SK-N-SH treated with all-trans-retinoic acid at 6 μM for 48 hours (cell line): Measurements from ENCODE around the gene BMERB1.

ENCODE experiments used
- ZFP3 ChIP-seq: fragments of 250-450 bp; sonication (Bioruptor Pico); IDR thresholded peaks from 2 replicates; pipeline ENCODE4 v1.5.0; 2020; ENCODE audit warnings: mild to moderate bottlenecking, moderate library complexity
- ZFP30 ChIP-seq: fragments of 450-650 bp; formaldehyde crosslinking; IDR thresholded peaks from 2 replicates; pipeline ENCODE4 v1.5.0; 2022; ENCODE audit warnings: mild to moderate bottlenecking, moderate library complexity
- TF ChIP-seq, protein P1 (sequence below): fragments of 250-450 bp; sonication (Bioruptor Pico); IDR thresholded peaks from 2 replicates; pipeline ENCODE4 v1.5.0; 2020; ENCODE audit warnings: mild to moderate bottlenecking, moderate library complexity
- TF ChIP-seq, protein P2 (sequence below): fragments of 250-450 bp; sonication (Bioruptor Pico); IDR thresholded peaks from 2 replicates; pipeline ENCODE4 v1.8.0; 2020; ENCODE audit warnings: mild to moderate bottlenecking, moderate library complexity, borderline replicate concordance

DNA sequence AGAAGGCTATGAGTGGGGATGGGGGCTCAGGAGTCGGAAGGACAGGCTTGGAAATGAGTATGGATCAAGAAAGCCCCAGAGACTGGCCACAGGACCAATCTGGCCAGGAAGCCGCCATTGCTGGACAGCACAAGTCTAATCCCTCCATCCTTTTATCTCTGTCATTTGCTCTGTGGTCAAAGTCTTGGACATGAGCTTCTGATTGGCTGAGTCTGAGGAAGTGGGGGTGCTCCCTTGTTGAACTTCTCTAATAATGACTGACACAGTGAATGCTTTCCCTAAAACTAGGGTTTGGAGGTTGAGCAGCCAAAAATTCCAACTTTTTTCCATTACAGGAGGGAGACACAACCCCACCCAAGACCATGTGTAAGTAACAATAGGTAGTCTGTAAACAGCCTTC lies 111.2 kb downstream of the BMERB1 start:
- TF ChIP-seq ZFP30 (CRISPR knock-in tag) (no peak), ZFP3 (CRISPR knock-in tag) (no peak)
- TF ChIP-seq, protein P1, sequence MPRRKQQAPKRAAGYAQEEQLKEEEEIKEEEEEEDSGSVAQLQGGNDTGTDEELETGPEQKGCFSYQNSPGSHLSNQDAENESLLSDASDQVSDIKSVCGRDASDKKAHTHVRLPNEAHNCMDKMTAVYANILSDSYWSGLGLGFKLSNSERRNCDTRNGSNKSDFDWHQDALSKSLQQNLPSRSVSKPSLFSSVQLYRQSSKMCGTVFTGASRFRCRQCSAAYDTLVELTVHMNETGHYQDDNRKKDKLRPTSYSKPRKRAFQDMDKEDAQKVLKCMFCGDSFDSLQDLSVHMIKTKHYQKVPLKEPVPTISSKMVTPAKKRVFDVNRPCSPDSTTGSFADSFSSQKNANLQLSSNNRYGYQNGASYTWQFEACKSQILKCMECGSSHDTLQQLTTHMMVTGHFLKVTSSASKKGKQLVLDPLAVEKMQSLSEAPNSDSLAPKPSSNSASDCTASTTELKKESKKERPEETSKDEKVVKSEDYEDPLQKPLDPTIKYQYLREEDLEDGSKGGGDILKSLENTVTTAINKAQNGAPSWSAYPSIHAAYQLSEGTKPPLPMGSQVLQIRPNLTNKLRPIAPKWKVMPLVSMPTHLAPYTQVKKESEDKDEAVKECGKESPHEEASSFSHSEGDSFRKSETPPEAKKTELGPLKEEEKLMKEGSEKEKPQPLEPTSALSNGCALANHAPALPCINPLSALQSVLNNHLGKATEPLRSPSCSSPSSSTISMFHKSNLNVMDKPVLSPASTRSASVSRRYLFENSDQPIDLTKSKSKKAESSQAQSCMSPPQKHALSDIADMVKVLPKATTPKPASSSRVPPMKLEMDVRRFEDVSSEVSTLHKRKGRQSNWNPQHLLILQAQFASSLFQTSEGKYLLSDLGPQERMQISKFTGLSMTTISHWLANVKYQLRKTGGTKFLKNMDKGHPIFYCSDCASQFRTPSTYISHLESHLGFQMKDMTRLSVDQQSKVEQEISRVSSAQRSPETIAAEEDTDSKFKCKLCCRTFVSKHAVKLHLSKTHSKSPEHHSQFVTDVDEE (CRISPR knock-in tag): no peak
- TF ChIP-seq, protein P2, sequence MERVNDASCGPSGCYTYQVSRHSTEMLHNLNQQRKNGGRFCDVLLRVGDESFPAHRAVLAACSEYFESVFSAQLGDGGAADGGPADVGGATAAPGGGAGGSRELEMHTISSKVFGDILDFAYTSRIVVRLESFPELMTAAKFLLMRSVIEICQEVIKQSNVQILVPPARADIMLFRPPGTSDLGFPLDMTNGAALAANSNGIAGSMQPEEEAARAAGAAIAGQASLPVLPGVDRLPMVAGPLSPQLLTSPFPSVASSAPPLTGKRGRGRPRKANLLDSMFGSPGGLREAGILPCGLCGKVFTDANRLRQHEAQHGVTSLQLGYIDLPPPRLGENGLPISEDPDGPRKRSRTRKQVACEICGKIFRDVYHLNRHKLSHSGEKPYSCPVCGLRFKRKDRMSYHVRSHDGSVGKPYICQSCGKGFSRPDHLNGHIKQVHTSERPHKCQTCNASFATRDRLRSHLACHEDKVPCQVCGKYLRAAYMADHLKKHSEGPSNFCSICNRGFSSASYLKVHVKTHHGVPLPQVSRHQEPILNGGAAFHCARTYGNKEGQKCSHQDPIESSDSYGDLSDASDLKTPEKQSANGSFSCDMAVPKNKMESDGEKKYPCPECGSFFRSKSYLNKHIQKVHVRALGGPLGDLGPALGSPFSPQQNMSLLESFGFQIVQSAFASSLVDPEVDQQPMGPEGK (CRISPR knock-in tag): no peak
